Sigmoid colon (tissue), 4 donors: ENCODE data around the gene PAK6.

Source experiments
- CTCF ChIP-seq, 4 experiments: fragments of 450-650 bp in 3 of 4; fragments of 200-600 bp in 1 of 4; IDR thresholded peaks; one replicate each; pipeline ENCODE4 v1.5.1; 2016 to 2019; ENCODE audit warnings: antibody characterized with exemption in 4 of 4, mild to moderate bottlenecking in 3 of 4, moderate library complexity in 2 of 4
- EP300 ChIP-seq, 4 donors: sonication (generic); formaldehyde crosslinking; IDR thresholded peaks; one replicate each; pipeline ENCODE4 v1.6.1; 2017; ENCODE audit warnings: antibody characterized with exemption in 4 of 4

- TF ChIP-seq EP300 (IDR thresholded peaks at IDR 0.05) (no peak), CTCF (IDR thresholded peaks at IDR 0.05) (no peak)
Measured at GRCh38 chr15:40275954-40276353, 37.1 kb downstream of the PAK6 start.
